GM12865 (cell line): ENCODE results near the gene CDH23.

Source experiments
- DNase-seq: peaks from one replicate; pipeline ENCODE4 v3.0.0; 2010; ENCODE audit warnings: low read depth
- H3K4me3 ChIP-seq: 2 replicates; pipeline ENCODE4 v1.5.1; 2011; ENCODE audit warnings: mild to moderate bottlenecking, low read depth, low read length, control low read depth
- TF ChIP-seq, protein P1 (sequence below): IDR thresholded peaks from 2 replicates; pipeline ENCODE4 v1.5.1; 2011; ENCODE audit warnings: low read length, control low read depth, low read depth, inconsistent platforms; ENCODE audit not compliant: insufficient read depth; ENCODE audit errors: missing control alignments

Gene CDH23

DNA sequence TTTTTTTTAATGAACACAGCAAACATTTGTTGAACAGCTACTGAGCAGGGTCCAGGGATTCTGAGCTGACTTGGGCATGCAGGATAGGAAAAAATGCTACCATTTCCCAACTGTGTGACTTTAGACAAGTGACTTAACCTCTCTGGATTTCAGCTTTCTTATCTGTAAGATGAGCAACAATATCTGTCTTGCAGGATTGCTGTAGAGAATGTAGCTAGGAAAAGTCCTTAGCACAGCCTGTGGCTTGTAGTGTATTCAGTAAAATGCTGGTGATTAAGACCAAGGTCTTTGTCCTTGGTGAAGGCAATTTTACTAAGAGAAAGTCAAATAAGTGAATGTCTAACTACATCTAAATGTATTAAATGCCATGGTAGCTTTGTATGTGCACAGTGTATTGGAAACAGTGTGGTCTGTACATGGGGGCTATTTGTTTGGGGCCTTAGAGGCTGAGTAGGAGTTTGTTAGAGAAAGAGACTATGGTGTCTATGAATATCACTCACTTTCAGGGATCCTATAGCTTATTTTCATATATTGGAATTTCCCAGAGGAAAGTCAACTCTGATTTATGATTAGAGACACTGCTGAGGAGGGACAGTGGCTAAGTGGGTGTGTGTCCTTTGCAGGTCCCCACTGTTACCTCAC is 118.9 kb downstream of the CDH23 start:
- H3K4me3 ChIP-seq: no peak overlapping the region
- TF ChIP-seq, protein P1, sequence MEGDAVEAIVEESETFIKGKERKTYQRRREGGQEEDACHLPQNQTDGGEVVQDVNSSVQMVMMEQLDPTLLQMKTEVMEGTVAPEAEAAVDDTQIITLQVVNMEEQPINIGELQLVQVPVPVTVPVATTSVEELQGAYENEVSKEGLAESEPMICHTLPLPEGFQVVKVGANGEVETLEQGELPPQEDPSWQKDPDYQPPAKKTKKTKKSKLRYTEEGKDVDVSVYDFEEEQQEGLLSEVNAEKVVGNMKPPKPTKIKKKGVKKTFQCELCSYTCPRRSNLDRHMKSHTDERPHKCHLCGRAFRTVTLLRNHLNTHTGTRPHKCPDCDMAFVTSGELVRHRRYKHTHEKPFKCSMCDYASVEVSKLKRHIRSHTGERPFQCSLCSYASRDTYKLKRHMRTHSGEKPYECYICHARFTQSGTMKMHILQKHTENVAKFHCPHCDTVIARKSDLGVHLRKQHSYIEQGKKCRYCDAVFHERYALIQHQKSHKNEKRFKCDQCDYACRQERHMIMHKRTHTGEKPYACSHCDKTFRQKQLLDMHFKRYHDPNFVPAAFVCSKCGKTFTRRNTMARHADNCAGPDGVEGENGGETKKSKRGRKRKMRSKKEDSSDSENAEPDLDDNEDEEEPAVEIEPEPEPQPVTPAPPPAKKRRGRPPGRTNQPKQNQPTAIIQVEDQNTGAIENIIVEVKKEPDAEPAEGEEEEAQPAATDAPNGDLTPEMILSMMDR: no peak
- no peak for DNase-seq

- DNase-seq: no peak
- TF ChIP-seq, protein P1: no peak
- H3K4me3 ChIP-seq: no peak overlapping the region
These were observed 120.2 kb downstream of the CDH23 start for GRCh38 chr10:71516890-71517289.

DNA sequence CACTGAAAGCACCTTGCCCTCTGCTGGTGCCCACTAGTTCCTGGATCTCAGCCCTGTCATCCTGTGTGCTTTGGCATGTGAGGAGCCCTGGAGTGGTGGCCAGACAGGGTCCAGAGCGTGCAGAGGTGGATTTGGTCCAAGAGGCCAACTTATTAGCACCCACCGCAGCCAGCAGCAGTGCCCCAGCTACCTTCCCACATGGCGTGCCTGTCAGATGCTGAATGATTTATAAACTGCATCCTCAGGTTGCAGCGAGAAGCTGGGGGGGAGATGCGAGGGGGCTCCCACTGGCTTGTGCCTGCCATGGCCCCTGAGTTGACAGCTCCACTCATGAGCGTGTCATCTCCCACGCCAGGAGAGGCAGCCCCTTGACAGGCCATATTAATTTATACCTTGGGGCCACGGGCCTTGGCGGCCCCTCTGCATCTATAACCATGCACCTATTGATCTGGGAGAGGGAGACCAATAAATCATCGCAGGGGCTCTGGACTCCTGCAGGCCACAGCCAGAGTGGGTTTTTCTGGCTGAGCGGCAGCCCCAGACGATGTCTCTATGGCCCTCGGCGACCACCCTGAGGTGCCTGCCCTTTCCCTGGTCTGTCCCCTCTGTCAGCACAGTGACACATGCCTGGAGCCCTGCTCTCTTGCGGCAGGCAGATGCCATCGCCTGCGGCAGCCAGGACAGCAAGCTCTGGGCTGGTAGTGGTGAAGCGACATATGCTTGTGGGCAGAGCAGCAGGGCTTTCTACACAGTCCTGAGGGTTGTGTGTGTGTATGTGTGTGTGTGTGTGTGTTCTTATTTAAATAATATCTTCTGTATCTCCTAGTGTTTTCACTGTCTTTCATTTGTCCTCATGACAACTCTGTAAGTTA is 120.8 kb downstream of the CDH23 start:
- TF ChIP-seq, protein P1: no peak
- DNase-seq: no peak
- no peak overlapping the region for H3K4me3 ChIP-seq

DNA sequence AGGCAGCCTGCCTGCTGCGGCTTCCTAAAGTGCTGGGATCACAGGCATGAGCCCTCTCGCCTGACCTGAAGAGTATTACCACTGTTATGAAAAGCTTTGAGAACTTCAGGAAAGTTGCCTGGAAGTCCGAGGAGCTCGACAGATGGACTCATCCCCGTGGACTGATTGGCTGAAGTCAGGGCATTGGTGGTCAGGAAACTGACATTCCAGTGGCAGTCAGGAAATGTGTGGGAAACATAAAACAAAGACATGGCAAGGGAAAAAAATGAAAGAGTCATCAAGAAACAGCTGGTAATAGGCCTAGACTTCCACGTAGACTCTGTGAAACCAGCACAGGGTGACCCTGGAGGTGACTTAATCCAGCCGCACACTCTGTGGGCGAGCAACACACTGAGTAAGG is 123.3 kb downstream of the CDH23 start:
- TF ChIP-seq, protein P1: no peak
- DNase-seq: no peak
- no peak overlapping the region for H3K4me3 ChIP-seq

DNA sequence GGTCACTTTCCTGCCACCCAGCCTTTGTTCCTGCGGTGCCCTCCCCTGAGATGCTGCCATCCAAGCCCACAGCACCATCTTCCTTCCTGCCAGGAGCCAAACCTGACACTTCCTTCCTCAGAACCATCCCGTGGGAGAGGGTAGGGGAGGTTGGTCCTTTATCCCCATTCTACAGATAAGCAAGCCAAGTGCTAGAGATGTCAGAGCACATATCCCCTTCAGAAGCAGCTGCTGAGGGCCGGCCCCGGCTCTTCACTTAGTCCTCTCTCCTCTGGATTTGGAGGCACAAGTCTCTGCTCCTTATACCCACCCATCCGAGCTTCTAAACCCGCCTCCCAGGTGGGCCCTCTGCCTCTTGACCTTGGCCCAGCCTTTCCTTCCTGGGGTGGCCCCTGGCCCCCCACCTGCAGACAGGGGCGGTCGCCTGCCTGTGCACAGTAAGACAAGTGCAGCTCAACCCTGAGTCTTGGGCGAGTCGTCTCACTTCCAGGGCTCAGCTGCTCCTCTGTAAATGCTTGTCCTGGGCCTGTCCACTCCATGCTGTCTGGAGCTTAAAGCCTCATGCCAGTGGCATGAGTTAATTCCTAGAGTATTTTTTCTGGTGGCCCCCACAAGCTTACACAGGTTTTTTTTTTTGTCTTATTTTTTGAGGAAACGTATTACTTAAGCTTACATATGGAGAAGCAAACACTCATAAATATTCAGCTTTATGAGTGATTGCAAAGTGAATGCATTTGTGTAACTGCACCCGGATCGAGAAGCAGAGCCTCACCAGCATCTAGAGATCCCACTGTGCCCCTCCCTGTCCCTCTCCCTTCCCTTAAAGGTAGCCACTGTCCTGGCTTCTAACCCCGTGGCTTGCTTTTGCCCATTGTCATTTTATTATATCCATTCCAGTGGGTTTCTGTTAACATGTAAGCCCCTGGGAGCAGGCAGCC is 125.1 kb downstream of the CDH23 start:
- DNase-seq: no peak
- TF ChIP-seq, protein P1: no peak
- H3K4me3 ChIP-seq: no peak overlapping the region

GRCh38 chr10:71522442-71523144 is 125.9 kb downstream of the CDH23 start:
- TF ChIP-seq, protein P1: no peak

More at GRCh38 chr10:71522442-71523144, 125.9 kb downstream of the CDH23 start:
- H3K4me3 ChIP-seq: no peak overlapping the region
- no peak for DNase-seq
